ENCODE data around the gene PCNX4.
A peak's percentile ranks its signal among the peaks of the same experiment; 100 is the strongest.

PCNX4 gene

DNA sequence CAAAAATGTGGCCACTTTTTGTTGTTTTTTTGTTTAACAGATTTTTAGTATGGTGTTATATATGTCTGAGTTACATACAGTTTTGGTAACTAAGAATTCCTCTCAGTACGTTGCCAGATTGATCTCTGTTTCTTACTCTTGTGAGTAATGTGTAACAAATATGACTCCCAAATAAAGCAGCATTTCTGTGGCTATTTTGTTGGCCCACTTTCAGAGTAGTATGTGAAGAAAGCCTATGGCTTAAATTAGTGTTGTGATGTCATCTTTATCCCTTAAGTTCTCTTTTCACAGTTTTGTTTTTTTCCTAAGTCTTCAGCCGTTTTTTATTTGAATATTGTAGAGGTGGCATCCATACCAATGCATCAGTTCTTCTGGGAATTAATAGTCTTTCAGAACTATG is 10.7 kb downstream of the PCNX4 start:
- DNase-seq: peak; percentile 51 to 61

DNA sequence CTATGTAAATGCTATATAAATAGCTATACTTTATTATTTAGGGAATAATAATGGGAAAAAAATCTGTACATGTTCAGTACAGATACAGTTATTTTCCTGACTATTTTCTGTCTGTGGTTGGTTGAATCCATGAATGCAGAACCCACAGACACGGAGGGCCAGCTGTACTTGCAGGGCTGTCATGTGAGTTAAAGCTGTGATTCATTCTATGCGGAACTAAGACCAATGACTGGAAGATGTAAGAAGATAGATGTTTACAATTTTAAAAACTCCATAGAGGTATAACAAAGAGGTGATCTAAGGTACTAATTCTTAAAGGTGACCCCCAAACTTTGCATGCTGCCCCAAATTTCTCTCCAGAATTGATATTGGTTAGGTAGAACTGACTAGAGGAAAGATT is 14.6 kb downstream of the PCNX4 start:
- DNase-seq: peak; percentile 55 to 75

DNA sequence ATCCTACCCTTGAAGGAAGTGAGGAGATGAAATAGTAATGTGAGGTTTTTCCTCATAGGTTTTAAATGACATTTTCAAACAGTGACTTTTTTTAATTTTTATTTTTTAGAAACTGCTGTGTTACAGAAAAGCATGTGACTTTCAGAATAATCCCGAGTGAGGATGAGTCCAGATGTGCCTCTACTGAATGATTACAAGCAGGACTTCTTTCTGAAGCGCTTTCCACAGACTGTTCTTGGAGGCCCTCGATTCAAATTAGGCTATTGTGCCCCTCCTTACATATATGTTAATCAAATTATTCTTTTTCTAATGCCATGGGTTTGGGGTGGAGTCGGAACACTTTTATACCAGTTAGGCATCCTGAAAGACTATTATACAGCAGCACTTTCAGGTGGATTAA is 15.8 kb downstream of the PCNX4 start:
- DNase-seq: no peak

DNA sequence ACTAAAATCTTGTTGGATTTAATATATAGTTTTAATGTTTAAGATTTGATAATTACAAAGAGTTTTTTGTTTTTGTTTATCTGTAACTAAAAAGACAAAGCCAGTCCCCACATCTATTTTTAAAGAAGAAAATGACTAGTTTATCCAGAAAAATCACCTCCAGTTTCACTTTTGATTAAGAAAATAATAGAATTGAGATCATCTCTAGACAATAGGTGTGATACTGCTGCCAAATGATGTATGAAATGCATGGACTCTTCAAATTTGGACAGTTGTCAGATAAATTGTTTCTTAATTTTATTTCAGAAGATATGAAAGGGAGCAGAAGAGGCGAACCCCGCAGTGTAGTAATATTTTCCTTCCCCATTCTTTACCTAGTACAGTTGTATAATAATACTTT is 20.0 kb downstream of the PCNX4 start:
- no peak for DNase-seq

DNA sequence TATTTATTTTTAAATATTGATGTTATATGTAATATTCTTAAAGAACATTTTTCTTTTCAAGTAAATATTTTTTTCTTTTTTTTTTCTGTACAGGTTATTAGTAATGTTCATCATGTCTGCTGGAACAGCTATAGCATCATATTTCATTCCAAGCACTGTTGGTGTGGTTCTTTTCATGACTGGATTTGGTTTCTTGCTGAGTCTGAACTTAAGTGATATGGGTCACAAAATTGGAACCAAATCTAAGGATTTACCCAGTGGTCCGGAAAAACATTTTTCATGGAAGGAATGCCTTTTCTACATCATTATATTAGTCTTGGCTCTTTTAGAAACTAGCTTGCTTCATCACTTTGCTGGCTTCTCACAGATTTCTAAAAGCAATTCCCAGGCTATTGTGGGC is 23.2 kb downstream of the PCNX4 start:
- no peak for DNase-seq

DNA sequence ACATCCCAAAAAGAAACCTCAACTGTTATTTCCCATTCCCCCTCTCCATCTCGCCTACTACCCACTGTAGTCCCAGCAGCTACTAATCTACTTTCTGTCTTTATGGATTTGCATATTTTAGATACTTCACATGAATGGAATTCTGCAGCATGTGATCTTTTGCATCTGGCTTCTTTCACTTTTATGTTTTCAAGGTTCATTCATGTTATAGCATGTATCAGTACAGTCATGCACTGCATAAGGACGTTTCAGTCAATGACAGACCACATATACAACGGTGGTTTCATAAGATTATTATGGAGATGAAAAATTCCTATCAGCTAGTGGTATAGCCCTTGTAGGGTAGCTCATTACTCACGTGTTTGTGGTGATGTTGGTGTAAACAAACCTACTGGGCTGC is 24.5 kb downstream of the PCNX4 start:
- DNase-seq: no peak

DNA sequence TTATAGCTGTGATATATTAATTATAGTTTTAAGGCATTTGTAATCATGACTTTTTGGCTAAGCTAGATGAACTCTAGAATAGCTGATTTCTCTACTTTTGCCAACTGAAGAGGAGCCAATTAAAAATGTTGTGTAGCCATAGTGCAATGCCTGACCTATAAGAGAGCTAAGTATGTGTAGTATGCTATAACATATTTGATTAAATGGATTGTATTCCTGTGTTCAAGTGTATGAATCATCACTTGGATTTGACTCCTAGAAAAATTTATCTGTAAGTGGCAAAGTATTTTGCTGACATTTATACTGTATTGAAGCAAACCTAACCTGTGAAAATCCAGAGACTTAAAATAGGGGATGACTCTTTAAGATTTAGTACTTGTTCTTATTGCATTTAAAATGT is 34.2 kb downstream of the PCNX4 start:
- no peak for DNase-seq

DNA sequence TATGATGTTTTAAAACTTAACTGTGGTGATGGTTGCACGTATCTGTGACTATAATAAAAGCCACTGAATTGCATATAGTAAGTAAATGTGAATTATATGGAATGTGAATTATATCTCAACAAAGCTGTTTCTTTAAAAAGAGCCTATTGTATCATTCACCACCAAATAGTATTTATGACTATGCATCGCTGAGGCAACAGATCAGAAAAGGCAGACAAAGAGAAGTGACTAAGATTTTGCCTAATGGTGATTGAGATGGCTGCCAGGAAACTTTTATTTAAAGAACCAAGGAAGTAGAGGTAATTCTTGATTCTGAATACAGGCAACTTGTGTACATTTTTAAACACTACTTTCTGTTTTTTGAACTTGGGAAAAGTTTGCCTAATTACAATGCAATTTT is 41.8 kb downstream of the PCNX4 start:
- DNase-seq: no peak

DNA sequence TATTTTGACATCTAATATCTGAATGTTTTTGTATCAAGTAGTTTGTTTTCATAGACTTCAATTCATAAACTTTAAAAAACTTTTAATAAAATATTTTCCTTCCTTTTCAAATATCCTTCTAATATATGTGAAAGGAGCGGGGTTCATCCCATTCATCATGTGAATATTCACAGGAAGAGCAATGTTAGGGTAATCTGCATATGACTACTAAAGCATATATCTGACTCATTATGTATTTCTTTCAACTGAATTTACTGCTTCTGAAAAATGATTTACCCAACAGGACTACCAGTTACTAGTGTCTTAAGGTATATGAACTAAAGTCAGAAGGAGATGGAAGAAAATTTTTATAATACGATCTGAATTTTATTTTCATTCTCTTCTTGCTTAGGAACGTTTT is 43.0 kb downstream of the PCNX4 start:
- no peak for DNase-seq

DNA sequence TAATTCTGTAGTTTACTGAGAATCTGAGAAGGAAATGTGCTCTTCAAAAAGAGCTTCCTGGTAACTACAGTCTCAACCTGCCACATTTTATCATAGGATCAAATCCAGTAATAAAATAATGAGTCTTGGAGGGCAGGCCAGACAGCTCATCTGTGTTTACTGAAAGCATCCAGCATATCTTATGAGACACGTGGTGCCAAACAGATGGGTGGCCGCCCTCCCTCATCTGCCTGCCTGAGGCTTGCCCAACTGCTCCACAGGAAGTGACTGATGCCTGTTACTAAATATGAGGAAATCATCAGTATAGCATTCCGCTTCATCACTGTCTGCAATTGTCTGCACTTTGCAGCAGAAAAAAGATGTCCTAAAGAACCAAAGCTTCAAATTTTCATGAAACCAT is 60.0 kb downstream of the PCNX4 start:
- DNase-seq: peak; percentile 82 to 85

DNA sequence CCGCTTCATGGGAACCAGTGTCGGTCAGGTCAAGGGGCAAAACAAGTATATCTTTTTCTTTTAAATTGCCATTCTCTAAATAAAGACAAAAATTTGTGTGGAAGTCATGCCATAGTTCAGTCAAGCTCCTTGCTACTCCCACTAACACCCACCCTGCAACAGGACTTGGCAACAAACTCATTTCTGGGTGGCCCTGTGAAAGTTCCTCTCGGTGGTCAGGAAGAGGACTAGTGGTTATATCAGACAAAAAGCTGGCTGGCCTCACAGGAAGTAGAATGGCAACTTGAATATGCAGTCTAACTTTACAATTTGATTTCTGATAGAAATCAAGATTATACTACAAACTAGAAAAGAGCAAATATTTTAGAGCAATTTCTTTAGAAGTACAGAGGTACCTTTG is 62.3 kb downstream of the PCNX4 start:
- DNase-seq: peak; percentile 23 to 32

DNA sequence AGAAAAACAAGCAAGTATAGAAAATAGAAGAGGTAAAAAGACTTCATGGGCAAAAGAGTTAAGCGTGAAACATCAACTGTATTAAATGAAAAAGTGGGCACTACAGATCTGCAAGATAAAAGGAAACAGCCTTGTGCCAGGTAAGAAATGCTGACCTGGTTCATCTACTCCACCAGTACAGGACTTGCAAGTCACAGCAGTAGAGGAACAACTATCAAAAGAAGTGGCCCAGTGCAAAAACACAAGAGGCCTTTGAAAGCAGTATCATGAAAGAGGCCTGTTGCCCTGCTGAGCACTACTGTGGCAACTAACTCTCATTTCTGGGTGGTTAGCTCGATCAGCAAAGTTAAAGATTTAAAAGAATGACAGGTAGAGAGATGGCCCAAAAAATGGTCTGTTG is 62.9 kb downstream of the PCNX4 start:
- no peak for DNase-seq

DNA sequence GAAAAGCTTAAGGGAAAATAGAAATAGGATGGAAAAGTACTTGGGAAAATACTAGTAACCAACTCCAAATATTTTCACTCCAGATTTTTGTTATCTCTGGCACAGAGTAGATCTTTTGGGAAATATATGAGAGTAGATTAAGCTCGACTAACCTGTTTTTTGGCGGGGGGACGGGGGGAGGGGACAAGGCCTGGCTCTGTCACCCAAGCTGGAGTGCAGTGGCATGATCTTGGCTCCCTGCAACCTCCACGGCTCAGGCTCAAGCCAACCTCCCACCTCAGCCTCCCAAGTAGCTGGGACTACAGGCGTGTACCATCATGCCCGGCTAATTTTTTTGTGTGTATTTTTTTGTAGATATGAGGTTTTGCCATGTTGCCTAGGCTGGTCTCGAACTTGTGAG is 68.7 kb downstream of the PCNX4 start:
- DNase-seq: no peak

DNA sequence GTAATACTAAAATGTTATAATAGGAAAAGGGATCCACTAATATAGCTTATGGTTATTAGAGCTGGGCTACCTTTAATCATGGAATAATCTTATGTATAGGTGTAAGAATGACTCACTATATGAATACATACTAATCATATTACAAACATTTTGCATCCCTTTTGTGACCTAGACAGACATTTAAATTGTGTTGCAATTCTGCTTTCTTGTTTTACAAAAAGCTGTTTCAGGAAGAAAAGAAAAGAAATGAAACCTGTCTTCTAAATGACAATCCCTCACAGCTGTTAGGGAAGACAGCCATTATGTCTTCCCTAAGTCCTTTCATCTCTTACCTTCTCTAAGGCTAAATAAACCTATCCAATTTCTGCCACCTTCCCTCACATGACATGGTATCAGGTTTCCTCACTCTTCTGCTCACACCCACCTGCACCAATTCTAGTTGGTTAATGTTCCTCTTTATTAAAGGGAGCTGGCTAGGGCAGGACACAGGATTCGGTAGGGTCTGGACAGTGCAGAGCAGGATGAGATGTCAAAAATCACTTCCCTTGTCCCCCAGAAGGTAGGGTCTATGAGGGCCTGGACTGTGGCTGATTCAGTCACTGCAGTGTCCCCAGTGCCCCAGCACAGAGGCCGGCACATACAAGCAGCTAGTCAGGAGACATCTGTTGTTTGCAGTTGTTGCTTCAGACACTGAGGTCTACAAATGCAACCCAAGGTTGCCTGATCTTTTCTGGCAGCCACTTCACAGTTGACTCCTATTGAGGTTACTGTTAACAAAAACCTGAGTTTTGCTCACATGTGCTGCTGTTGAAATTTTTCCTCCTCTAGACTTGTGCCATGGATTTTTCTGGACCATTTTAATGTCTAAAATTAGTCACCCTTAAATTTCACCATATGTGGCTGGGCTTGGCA is 69.7 kb downstream of the PCNX4 start:
- no peak for DNase-seq

DNA sequence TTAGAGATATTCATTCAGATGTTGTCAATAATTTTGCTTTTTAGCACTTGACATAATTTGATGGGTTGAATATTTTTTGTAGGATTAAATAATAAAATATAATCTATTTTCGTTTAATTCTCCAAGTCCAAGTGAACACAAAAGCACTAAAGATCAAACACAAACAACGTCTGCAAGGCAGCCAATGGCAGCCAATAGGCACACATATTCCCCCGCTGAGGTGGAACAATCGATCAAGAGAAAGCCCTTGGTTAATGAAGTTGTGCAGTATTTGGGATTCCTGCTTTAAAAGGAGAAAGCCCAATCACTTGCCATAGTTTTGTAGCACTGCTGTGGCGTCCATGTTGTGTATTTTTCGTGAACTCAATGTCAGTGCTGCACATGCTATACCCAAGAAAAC is 72.0 kb downstream of the PCNX4 start:
- DNase-seq: no peak

DNA sequence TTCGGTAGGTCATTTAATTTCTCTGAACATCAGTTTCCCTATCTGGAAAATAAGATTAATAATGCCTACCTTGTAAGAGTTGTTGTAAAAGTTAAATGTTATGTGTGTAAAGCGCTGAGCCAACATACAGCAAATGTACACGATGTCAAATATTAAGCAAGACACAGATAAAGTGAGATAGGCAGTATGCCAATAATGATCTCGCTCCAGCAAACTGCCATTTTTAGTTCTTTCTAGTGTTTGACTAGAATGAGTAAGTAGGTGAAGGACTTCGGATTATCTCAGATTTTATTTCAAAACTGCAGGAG is 72.6 kb downstream of the PCNX4 start:
- DNase-seq: no peak

DNA sequence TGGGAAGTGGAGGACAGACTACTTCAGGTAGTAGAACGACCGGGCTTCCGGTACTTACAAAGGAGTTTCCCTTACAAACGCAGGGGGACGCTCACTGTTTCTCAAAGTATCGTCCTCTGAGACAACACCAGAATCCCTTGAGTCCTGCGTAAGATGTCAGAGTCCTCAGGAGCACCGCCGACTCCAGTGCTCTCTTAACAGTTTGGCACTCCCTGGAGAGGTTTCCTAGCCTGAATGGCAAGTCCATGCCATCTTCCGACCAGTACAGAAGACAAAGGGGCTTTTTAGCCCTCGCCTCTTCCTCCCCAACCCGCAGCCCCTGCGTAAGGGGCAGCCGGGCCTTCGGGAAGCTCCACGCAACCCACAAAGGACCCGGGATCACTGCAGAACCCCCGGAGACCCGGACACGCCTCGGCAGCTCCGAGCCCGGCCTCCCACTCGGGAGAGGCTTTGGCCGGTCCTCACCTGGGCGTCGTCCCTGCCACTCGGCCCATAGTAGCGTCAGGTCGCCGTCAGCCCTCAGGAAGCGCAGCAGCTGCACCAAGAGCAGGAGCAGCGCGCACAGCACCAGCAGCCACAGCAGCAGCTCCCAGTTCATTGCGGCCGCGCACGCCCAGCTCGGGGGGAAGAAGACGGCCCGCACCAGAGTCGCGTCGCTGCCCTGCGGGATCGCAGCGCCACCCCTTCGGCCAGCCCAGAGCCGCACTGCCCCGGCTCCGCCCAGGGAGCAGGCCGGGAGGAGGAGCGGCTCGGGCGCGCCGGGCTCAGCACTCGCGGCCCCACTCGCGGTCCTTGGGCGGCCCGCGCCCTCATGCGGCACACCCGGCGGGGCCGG is 73.2 kb downstream of the PCNX4 start, which contains the start of gene DHRS7:
TSS of gene DHRS7 (minus strand) at position 687 of the 835 bp plus-strand sequence. CDS start at position 598, 89 bp downstream.
- peak; percentile 78 to 86 for DNase-seq

DNA sequence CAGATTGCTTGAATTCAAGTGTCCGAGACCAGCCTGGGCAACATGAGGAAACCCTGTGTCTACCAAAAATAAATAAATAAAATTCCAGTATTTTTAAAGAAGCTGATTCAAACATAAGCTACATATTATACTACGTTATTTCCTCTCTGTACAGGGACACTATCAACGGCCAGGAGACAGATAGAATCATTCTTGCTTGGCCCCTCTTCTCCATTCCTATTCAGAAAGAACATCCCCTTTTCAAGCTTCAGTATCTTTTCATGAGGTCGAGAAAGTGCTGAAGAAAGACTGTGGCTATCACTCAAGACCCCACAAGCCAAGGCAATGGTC is 73.8 kb downstream of the PCNX4 start:
- DNase-seq: no peak

DNA sequence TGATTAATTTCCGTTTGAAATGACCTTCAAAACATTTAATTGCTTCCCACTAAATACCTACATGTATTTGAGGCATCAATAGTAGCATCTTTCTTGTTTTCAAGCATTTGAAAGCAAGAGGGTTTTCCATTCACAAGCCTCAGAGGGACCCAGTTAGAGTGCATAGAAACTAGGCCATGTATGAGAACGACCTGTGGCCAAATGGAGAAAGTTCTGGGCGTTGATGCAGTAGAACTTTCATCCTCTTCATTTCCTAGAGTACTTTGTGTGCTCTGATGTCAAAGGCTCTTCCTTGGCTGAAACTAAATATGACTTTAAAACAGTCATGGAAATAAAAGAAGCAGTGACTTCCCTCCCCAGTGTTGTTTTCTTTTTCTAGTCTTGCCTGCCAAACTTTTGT is 74.4 kb downstream of the PCNX4 start:
- DNase-seq: no peak

DNA sequence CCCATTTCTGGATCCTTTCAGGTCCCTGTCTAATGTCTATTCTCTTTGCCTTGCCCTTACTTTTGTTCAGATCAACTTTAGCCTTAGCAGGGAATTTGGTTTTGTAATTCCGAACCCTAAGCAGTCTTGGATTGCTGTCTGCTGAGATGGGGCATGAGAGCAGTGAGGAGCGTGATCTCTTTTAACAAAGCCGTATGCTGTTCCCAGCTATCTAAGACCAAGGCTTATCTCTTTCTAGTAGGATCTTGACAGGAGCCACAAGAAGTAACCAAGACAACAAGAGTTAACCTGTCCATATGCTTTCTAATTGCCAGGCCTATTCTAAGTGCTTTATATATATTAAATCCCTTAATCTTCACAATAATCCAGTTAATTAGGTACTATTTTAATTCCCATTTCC is 78.0 kb downstream of the PCNX4 start:
- DNase-seq: no peak

DNA sequence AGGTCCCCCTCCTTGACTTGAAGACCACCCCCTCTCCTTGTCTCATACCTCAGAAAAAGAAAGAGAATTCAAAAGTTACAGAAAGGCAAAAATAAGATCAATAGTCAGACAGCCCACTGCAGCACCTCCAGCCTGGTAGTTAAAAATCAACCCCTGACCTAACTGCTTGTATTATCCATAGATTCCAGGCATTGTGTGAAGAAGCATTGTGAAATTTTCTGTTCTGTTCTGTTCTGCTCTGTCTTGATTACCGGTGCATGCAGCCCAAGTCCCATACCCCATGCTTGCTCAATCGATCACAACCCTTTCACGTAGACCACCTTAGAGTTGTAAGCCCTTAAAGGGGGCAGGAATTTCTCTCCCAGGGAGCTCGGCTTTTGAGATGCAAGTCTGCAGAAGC is 79.2 kb downstream of the PCNX4 start:
- DNase-seq: no peak

DNA sequence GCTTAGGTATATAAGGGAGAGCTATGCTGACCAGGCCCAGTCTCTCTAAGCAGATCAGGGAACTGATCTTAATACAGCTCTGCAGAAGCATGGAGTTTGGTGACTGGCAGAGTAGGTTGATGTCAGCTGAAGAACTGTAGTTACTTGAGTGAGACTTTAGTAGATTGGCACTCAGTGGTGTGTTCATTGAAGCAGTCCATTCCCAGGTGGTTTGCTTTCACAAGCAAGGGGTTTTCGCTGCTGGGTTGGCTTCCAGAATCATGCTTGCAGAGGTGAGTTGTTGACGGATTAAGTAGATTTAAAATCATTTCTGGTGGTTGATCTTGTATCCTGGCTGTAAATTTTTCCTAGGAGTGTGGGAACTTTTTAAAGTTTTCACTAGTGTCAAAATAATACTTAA is 80.0 kb downstream of the PCNX4 start:
- DNase-seq: no peak

DNA sequence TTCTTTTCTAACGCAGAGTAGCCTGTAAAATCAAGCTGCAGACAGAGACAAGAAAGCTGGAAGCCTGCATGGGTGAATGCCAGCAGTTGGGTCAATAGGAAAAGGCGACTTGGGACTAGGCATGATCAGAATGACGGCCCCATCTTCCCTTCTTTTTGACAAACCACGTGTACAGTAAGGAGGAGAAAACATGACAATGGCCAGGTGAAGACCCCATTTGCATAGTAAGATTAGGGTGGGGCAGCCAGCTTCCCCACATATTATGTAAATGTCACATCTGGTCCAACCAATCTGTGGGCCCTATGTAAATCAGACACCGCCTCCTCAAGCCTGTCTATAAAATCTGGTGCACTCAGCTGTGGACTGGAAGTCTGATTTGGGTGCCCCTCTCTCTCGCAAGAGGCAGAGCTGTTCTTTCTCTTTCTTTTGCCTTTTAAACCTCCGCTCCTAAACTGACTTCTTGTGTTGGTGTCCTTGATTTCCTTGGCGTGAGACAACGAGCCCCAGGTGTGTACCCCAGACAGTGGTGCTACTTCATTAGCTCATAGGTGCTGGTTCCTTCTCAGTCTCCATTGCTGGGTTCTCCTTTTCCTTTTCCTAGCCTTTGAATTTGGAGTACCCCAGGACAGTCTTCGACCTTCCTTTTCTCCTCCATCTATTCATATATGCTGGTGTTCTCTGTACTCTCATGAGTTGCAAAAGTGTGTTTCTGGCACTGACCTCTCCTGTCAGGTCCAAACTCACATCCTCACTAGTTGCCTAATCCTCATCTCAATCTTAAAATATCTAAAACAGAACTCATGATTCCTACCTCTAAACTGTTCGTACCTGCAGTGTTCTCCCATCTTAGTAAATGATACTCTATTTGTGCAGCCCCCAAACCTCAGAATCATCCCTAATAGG is 82.9 kb downstream of the PCNX4 start:
- DNase-seq: no peak
